ENCODE results near the gene CYP4F11.

GRCh38 chr19:15869873-15870272, 64.5 kb downstream of the CYP4F11 start:
- no peak for TF ChIP-seq EZH2 (IDR thresholded peaks at IDR 0.05)
- no peak for TF ChIP-seq POLR2AphosphoS5 (IDR thresholded peaks at IDR 0.05; ENCODE audit: borderline replicate concordance, low read depth, low read length)

Data from SK-N-MC (cell line).